NCI-H146 treated with DMSO at 0.1 percent for 48 hours (cell line): ENCODE measurements around the gene SRM.
"Not testable (repeated sequence)": the region's sequence is repeated elsewhere in the genome, so short reads cannot be mapped to it uniquely, and the experiment has no call there.

Experiments
- DNase-seq: peaks from one replicate; lab custom pipeline; 2025; ENCODE audit not compliant: unreplicated experiment; lab: John Stamatoyannopoulos, UW

Gene SRM

DNA sequence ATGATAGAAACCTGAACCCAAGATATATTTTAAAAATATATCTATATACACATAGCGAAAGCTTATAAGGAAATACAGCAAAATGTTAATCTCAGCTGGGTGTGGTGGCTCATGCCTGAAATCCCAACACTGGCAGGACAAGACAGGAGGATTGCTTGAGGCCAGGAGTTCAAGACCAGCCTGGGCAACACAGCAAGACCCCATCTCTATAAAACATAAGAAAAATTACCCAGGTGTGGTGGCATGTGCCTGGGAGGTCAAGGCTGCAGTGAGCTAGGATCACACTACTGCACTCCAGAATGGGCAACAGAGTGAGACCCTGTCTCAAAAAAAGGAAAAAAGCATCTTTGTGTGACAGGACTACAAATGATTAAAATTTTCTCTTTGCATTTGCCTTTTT is 6.0 kb upstream of the SRM start:
- no peak for DNase-seq

DNA sequence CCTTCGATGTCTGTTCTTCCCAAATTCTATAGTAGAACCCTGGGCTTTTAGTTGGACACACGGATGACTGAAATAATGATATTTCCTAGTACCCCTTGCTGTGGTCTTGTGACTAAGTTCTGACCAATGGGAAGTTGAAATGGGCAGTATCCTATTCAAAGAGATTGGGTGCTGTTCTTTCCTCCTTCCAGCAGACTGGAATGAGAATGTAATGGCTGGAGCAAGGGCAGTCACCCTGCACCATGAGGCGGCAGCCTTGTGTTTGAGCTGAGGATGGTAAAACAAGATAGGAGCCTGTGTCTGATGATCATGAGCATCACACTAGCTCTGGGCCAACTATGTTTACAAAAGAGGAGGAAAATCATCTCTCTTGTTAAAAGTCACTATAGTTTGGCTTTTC is 5.1 kb upstream of the SRM start:
- DNase-seq, result no peak

DNA sequence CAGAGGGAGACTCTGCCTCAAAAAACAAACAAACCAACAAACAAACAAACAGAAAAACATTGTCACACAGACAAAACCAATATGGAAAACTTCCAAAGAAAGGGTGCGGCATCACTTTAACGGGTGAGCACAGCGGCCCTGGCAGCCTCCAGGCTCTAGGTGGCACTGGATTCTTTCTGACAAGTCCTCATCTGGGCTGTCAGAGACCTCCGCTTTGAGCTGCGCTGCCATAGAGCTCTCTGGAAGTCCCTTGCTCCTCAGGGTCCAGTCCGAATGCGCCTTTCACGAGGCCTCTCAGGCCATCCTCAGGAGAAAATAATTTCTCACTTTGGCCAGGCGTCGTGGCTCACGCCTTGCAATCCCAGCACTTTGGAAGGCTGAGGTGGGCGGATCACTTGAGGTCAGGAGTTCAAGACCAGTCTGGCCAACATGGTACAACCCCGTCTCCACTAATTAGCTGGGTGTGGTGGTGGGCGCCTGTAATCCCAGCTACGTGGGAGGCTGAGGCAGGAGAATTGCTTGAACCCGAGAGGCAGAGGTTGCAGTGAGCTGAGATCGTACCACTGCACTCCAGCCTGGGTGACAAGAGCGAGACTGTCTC is 4.2 kb upstream of the SRM start:
- DNase-seq, result not testable (repeated sequence)

DNA sequence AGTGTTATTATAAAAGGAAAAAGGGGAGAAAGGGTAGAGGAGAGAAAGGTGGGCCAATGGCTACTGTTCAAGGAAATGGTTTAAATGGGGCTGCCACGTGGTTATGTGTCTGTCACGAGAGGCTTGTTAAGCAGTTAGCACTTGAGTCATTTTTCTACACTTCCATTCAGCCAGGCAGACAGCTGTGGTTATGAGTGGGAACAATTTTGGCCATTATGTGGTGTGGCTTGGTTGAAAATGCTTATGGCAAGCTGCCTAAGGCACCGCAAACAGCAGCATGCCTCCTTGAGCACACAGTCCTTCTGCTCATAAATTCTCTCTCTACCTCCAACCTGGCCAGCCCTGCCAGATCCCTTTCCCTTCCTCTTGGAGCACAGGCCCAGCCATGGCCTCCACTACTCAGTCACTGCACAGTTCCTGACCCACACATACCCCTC is 3.2 kb upstream of the SRM start:
- DNase-seq, result no peak

DNA sequence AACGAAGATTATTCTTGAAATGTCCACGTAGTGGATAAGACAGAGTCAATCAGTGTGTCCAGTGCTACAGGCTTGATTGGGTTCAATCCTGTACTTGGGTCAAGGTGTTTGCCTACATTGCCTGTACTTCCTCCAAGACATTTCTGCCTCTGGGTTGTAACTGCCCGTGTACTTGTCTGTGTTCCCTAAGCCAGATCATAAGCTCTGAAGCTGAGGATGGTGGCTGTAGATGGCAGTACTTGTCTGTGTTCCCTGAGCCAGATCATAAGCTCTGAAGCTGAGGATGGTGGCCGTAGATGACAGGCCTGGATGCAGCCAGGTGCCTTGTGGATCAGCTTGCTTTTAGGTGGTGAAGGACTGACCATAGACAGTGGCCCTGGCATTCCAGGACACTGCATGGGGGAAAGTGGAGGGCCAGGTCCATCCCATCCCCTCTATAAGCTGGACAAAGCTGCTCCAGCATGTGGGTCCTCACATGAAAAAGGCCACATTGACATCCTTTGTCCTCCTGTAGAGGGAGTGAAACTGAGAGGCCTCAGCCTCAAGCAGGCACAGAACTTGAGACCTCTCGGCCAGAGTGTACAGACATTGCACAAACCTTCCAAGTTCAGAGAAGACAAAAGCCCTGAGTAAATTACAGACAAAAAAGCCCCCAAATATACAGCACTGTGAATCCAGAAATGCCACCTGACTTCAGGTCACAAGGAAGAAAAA is 2.0 kb upstream of the SRM start:
- no peak for DNase-seq

DNA sequence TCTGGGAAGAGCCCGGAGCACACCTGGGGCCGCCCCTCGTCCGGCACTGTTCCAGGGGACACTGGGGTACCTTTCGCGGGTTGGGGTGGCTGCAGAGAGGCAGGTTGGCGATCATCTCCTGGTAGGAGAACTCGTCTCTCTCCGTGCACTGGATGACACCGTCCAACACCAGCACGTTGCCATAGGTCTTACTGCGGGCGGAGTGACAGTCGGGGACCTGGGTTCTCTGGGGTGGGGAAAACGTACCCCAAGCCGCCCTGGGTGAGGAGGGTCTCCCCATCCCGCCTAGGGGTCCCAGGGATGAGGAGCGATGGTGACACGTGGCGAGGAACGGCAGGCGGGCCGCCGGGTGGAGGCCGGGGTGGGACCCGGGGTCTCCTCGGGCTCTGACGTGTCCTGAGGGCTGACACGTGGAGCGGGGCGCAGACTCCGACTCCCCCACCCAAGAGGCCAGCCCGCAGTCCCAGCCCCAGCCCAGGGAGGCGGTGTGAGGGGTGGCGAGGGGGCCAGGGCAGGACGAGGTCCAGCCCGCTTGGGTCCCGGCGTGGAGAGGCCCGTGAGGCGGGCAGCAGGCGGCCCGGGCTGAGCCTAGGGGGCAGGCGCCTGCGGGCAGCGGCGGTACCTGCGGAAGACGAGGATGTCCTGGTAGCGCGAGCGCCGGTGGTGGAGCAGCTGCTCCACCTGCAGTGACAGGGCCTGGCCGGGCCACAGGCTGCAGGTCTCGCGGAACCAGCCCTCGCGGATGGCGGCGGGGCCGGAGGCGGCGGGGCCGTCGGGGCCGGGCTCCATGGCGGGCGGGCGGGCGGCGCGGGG is 457 bp downstream of the SRM start:
- DNase-seq, result no peak

DNA sequence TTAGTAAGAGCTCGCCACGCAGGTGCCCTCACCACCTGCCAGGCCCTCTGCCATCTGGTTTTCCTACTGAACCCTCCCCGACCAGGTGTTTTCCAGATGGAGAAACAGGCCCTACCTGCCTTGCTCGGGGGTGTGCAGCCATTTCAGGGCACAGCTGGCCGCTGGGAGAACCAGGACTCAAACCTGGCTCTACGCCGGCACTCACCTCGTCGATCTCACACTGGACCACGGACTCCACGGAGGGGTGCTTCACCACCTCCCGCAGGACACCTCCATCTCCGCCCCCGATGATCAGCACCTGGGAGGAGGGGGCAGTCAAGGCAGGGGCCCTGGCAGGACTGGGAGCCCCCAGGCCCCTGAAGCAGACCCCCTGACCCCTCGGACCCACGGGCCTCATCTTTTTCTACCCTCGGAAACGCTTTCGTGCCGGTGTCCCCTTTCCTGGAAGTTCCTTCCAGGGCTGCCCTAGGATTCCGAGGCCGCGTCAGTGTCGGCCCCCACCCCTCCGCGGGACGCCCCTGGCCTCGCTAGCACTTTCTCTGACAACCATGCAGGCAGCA is 1.1 kb downstream of the SRM start:
- DNase-seq, result peak; percentile 13

DNA sequence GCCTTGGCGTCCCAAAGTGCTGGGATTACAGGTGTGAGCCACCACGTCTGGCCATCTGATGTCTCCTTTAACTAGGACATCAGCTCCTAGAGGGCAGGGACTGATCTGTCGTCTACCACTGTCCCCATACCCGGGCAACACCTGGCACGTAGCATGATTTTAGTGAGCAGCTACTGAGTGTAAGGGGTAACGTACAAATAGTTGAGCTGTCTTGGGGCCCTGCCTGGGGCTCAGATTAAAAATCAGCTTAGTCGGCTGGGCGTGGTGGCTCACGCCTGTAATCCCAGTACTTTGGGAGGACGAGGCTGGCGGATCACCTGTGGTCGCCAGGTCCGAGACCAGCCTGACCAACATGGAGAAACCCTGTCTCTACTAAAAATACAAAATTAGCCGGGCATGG is 1.8 kb downstream of the SRM start:
- no peak for DNase-seq

DNA sequence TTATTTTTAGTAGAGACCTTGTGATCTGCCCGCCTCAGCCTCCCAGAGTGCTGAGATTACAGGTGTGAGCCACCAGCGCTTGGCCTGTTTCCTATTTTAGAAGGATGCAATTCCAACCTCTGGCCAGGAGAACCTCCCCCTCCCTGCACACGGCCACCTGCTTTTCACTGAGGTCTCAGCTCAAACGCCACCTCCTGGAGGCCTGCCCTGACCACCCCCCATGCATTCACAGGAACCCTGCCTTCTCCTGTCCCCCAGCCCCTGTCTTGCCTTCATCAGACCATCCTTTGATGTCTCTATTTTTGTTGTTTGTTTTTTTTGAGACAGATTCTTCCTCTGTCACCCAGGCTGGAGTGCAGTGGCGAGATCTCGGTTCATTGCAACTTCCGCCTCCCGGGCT is 2.3 kb downstream of the SRM start:
- no peak for DNase-seq

DNA sequence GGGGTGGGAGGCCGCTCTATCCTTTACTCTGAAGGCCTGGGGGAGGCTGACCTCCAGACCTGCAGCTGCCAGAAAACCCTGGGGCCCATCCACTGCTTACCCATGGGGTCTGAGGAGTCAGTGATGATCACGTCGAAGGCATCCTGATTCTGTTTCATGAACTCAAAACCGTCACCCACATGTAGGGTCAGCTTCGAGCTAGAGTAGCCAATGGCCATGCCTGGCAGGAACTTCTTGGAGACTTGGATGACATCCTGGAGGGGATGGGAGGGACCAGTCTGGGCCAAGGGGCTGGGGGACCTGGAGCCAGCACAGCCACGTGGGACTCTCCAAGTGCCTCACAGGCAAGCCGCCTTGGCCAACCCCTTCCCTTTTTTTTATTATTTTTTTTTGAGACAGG is 3.3 kb downstream of the SRM start:
- DNase-seq, result no peak

DNA sequence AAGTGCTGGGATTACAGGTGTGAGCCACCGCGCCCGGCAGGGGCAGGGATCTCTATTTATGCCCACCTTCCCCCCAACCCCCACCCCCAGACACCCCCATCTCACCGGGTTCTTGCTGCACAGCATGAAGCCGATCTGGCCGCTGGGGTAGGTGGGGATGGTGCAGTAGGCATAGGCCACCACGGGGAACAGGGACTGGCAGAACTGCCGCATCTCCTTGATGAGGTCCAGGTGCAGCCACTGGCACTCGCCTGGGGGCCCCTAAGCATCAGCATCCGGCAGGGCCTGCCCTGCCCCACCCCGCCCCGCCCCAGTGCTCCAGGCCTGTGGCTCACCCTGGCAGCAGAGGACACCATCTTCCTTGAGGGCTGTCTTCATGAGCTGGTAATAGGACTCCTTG is 4.1 kb downstream of the SRM start:
- DNase-seq, result no peak

DNA sequence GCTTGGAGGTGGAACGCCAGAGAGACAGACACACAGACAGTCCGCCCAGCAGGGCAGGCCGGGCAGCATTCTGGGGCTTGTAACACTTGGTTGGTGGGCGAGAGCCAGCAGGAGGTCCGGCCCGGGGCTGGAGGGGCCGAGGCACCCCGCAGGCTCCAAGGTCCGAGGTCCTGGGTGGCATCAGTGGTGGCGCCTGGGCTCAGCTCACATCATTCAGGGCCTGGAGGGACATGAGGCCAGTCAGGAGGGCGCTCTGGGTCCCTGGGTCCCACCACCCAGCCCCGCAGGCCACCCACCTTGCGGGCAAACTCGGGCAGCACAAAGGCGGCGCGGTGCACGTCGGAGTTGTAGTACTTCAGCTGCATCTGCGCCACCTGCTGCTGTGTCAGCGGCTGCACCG is 5.2 kb downstream of the SRM start:
- DNase-seq, result no peak

DNA sequence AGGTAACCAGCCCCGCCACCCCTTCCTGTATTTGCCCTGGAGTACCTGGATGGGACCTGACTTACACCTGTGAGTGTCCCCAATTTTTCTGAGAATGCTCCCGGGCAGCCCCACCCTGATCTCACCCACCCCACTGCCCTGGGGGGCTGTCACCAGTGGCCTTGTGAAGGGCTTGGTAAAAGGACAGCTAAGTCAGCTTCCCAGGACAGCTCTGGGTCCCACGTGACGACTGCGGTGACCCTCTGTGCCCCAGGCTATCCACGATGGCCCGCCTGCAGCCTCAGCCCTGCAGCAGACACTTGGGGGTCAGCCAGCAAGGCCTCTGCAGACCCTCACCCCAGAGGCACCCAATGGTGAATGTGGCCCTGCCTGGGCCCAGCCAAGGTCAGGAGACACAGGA is 5.6 kb downstream of the SRM start:
- no peak for DNase-seq

DNA sequence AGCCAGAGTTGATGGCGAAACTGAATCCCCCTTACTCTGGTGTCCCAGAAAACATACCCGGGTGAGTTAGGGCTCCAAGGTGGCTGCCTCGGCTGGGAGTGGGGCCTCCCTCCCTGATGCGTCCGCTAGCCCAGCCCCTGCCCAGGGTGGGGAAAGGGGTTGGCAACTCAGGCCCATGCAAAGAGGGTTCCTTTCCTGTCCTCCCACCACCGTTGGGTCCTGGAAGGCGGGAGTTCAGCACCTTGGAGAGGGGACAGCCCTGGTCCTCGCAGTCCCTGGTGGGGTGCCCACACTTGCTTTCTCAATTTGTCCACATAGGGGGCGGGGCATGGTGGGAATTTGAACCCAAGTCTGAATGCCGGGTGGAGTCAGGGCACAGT is 6.1 kb downstream of the SRM start:
- no peak for DNase-seq

DNA sequence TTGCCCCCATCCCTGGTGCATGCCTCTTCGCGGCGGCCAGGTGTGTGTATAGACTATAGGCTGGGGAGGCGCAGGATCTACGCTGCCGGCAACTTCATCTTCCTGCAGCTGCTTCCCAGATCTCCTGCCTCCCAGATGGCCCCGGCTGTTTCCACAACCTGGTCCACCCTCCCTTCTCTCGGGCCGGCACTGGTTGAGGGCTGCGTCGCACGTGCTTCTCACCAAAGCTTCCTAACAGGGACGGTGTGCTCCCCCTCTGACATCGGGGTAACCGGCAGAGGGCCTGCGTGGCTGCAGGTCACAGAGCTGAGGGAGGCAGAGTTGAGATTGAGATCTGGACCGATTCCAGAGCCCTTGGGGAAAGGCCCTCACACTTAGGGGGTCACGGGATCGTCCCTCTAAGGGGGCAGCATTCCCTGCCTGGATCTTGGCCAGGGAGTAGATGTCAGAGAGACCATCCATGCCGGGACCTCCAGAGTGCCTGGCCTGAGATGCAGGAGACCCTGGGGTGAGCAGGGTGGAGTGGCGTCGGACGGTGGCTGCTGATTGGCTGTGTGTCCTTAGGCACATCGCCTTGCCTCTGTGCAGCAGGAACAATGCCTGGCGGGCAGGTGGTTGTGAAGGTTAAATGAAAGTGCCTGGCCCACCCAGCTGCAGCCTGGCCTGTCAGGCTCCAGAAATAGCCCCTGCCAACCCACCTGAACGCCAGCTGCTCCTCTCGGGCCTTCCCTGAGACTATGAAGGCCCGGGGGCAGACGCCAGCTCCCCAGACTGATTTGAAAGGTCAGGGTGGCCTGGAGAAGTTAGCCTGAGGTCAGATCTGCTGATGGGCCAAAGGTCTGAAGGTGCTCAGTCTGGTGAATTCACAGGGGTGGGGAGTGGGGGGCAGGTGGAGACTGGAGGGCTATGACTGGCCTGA is 6.7 kb downstream of the SRM start:
- DNase-seq, result no peak

DNA sequence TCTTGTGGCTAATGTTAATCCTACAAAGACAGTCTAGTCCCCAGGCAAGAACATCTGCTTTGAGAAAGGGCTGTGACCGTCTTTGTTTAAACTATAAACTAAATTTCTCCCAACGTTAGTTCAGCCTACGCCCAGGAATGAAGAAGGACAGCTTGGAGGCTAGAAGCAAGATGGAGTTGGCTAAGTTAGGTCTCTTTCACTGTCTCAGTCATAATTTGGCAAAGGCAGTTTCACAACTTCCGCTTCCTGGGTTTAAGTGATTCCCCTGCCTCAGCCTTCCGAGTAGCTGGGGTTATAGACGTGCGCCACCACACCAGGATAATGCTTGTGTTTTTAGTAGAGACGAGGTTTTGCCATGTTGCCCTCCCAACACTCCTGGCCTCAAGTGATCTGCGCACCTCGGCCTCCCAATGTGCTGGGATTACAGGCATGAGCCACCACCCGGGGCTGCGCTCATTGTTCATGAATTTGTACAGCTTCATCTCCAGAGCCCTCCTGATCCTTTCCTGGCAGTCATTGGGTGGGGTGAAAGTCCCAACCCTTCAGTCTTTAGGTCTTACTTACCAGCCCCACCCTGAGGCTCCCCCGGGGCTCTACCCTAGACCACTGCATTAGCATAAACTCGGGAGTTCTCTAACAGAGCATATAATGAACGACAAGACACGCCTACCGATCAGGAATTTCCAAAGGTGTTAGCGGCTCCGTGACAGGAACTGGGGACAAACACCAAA is 7.9 kb downstream of the SRM start:
- DNase-seq, result no peak

DNA sequence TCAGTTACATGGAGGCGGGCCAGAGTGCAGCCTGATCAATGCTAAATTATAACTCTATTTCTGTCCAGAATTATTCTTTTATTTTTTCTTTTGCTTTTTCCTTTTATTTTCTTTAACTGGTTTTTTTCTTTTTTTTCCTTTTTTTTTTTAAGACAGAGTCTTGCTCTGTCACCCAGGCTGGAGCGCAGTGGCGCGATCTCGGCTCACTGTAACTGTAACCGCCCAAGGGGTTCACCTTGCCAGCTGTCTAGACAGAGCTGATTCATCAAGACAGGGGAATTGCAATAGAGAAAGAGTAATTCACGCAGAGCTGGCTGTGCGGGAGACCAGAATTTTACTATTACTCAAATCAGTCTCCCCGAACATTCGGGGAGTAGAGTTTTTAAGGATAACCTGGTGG is 8.7 kb downstream of the SRM start:
- DNase-seq, result not testable (repeated sequence)

DNA sequence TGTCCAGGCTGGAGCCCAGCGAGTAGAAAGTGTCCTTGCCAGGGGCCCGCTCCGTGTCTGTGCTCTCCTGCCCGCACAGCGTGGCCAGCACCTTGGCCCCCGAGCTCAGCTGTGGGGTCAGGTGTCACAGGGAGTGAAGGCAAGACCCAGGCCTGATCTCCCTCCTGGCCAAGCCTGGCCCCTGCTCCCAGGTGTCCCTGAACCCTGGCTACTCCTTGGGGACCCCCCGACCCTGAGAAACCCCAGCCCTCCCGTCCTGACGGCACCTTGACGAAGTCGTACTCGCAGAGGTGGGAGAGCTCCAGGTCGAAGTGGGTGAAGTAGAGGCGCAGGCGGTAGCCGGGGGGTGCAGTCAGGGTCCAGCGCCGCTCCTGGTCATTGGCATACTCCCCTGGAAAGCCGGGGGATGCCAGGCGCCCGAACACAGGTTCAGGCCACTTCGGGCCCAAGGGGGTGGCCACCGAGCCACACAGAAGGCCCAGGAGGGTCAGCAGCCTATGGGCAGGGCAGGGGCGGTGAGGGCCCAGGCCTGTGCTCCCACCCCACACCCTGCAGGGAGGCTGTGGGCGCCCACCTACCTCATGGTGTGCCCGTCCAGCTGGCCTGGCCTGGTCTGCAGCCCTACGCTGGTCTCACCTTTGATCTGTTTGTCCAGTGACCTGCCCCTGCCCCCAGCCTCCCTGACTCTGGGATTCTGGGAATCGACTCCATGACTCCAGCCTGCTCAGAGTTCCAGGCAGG is 13.0 kb downstream of the SRM start, which contains the start of gene MASP2:
TSS of gene MASP2 (minus strand) at position 615 of the 741 bp plus-strand sequence. CDS start at position 583, 32 bp downstream.
- no peak for DNase-seq

DNA sequence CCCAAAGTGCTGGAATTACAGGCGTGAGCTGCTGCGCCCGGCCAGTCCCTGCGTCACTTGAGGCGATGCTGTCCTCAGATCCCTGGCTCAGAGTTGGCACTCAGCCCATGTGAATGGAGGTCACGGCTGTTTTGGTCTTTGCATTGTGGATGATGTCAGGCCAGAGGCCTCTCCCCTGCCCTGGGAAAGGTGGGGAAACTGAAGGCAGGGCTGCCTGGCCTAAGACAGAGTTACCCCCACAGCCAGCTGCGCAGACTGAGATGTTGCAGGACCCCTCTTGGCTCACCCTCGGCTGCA is 13.6 kb downstream of the SRM start:
- no peak for DNase-seq
